Esophagus muscularis mucosa (tissue), 4 donors: ENCODE results near the gene PRPF18.

Source experiments
- EP300 ChIP-seq: sonication (generic); formaldehyde crosslinking; IDR thresholded peaks from one replicate; pipeline ENCODE4 v1.6.1; 2017; ENCODE audit warnings: antibody characterized with exemption
- POLR2A ChIP-seq: fragments of 450-650 bp; IDR thresholded peaks from one replicate; pipeline ENCODE4 v1.6.1; 2017; ENCODE audit warnings: antibody characterized with exemption, moderate library complexity, mild to moderate bottlenecking, low read depth
- POLR2AphosphoS5 ChIP-seq, 2 donors: sonication (generic); formaldehyde crosslinking; IDR thresholded peaks; one replicate each; pipeline ENCODE4 v1.6.1; 2017; ENCODE audit warnings: antibody characterized with exemption in 2 of 2
- TF ChIP-seq, protein P1 (sequence below), 3 experiments: fragments of 200-600 bp in 2 of 3; fragments of 450-650 bp in 1 of 3; sonication (generic) in 2 of 3; IDR thresholded peaks; one replicate each; pipeline ENCODE4 v1.5.1; 2017 to 2019; ENCODE audit warnings: antibody characterized with exemption in 3 of 3, mild to moderate bottlenecking in 2 of 3, moderate library complexity in 1 of 3

DNA sequence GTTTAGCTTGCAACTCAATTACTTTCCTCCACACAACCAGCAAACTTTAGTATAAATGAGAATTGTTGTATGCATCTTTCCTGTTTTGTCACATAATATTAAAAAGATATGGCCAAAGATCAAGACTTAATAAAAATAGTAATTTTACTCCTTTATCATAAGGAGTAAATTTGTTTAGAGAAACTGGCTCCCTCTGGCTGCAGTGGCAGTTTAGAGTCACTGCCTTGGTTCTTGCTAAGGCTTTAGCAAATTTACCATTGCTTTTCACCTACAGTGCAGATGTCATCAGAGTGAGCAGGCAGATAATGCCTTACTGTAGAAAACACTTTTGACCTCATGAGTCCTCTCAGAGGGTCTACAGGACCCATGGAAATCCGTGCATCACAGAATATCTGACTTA lies 2.6 kb downstream of the PRPF18 start:
- TF ChIP-seq, protein P1, sequence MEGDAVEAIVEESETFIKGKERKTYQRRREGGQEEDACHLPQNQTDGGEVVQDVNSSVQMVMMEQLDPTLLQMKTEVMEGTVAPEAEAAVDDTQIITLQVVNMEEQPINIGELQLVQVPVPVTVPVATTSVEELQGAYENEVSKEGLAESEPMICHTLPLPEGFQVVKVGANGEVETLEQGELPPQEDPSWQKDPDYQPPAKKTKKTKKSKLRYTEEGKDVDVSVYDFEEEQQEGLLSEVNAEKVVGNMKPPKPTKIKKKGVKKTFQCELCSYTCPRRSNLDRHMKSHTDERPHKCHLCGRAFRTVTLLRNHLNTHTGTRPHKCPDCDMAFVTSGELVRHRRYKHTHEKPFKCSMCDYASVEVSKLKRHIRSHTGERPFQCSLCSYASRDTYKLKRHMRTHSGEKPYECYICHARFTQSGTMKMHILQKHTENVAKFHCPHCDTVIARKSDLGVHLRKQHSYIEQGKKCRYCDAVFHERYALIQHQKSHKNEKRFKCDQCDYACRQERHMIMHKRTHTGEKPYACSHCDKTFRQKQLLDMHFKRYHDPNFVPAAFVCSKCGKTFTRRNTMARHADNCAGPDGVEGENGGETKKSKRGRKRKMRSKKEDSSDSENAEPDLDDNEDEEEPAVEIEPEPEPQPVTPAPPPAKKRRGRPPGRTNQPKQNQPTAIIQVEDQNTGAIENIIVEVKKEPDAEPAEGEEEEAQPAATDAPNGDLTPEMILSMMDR (IDR thresholded peaks at IDR 0.05) = no peak
- TF ChIP-seq POLR2AphosphoS5 (IDR thresholded peaks at IDR 0.05) (no peak), POLR2A (no peak), EP300 (no peak)
